HG03135 (cell line): Measurements from ENCODE around the gene ZNF107.
"Not testable (repeated sequence)": the region's sequence is repeated elsewhere in the genome, so short reads cannot be mapped to it uniquely, and the experiment has no call there.

Experiments
- ATAC-seq: cut with Tn5 transposase; IDR thresholded peaks from one replicate; pipeline ENCODE4 v1.9.1; 2021; ENCODE audit warnings: mild to moderate bottlenecking, moderate library complexity; ENCODE audit not compliant: unreplicated experiment

Gene ZNF107

GRCh38 chr7:64642875-64643274, 23.1 kb upstream of the ZNF107 start:
- ATAC-seq: no peak

GRCh38 chr7:64643566-64643965, 22.4 kb upstream of the ZNF107 start:
- ATAC-seq: no peak

GRCh38 chr7:64651203-64651602, 14.7 kb upstream of the ZNF107 start:
- no peak for ATAC-seq

- no peak for ATAC-seq
These were observed 14.2 kb upstream of the ZNF107 start for GRCh38 chr7:64651632-64652165.

GRCh38 chr7:64653721-64654401, 12.1 kb upstream of the ZNF107 start:
- no peak for ATAC-seq

- ATAC-seq: no peak
These were observed 11.0 kb upstream of the ZNF107 start for GRCh38 chr7:64654796-64655548.

GRCh38 chr7:64655811-64656210, 10.1 kb upstream of the ZNF107 start:
- ATAC-seq: no peak

GRCh38 chr7:64656489-64656888, 9.4 kb upstream of the ZNF107 start:
- no peak for ATAC-seq

GRCh38 chr7:64662091-64662490, 3.8 kb upstream of the ZNF107 start:
- ATAC-seq: not testable (repeated sequence)

GRCh38 chr7:64666663-64667050, 724 bp downstream of the ZNF107 start:
- ATAC-seq: no peak

- no peak for ATAC-seq
These were observed 1.4 kb downstream of the ZNF107 start for GRCh38 chr7:64667311-64667710.

GRCh38 chr7:64672414-64672813, 6.5 kb downstream of the ZNF107 start:
- ATAC-seq: no peak

- no peak for ATAC-seq
These were observed 19.2 kb downstream of the ZNF107 start for GRCh38 chr7:64685091-64685490.

- no peak for ATAC-seq
These were observed 19.8 kb downstream of the ZNF107 start for GRCh38 chr7:64685741-64686140.

- ATAC-seq: no peak
These were observed 20.7 kb downstream of the ZNF107 start for GRCh38 chr7:64686493-64687184.

GRCh38 chr7:64687249-64687648, 21.3 kb downstream of the ZNF107 start:
- no peak for ATAC-seq

- ATAC-seq: no peak
These were observed 23.1 kb downstream of the ZNF107 start for GRCh38 chr7:64688988-64689387.

GRCh38 chr7:64691831-64692230, 25.9 kb downstream of the ZNF107 start:
- ATAC-seq: no peak

- not testable (repeated sequence) for ATAC-seq
These were observed 31.9 kb downstream of the ZNF107 start for GRCh38 chr7:64697863-64698262.

- no peak for ATAC-seq
These were observed 40.8 kb downstream of the ZNF107 start for GRCh38 chr7:64706625-64707292.

GRCh38 chr7:64717896-64718295, 52.0 kb downstream of the ZNF107 start:
- not testable (repeated sequence) for ATAC-seq
